HCT116 (cell line): Measurements from ENCODE around the gene PRSS2. TPM values are rescaled to one million over a fixed set of nuclear protein-coding genes. Genes with fewer than 3 reads are reported as not detected.

Source experiments
- ATAC-seq: fragments of 200-7000 bp; cut with Tn5 transposase; 2 replicates; pipeline ENCODE4 v1.9.1; 2020; ENCODE audit warnings: mild to moderate bottlenecking, moderate library complexity
- BruUV-seq: library from RNA; stranded (reverse); fragments of 400-500 nt; replicated peaks from 2 replicates; lab custom pipeline; 2021; lab: Mats Ljungman, UMichigan
- CTCF ChIA-PET: fragments of 300-600 bp; sonication (Branson Sonifier 250); formaldehyde crosslinking; loops from one replicate; lab custom pipeline; 2021; ENCODE audit warnings: antibody characterized with exemption; lab: Charles Lee
- POLR2A ChIA-PET: fragments of 300-600, 350-600 bp; sonication (Branson Sonifier 250); formaldehyde crosslinking; loops from one replicate; lab custom pipeline; 2021; ENCODE audit warnings: antibody characterized with exemption; lab: Charles Lee
- RAD21 ChIA-PET, 2 experiments: fragments of 300-600 bp; sonication (Branson Sonifier 250); formaldehyde crosslinking; loops; one replicate each; lab custom pipeline; 2023; ENCODE audit warnings: low total read pairs in 2 of 2; ENCODE audit not compliant: uncharacterized antibody in 2 of 2, unreplicated experiment in 2 of 2, low non-redundant PET in 1 of 2; lab: Charles Lee
- DNase-seq: peaks from one replicate; pipeline ENCODE4 v3.0.0-alpha.2; 2010; ENCODE audit warnings: low read depth, low spot score
- H2AFZ ChIP-seq: fragments of 200-600 bp; shearing (Covaris generic), sonication (generic); 2 replicates; pipeline ENCODE4 v1.6.1; 2017; ENCODE audit warnings: low read depth, mixed run types, mixed read lengths, antibody characterized with exemption, low read length; ENCODE audit not compliant: poor library complexity, severe bottlenecking
- H3K27ac ChIP-seq: 2 replicates; pipeline ENCODE4 v1.5.1; 2012; ENCODE audit warnings: low read depth, low read length
- H3K27me3 ChIP-seq: fragments of 200-600 bp; sonication (generic); 2 replicates; pipeline ENCODE4 v1.6.1; 2016; ENCODE audit warnings: mixed run types, low read length, mixed read lengths; ENCODE audit not compliant: insufficient read depth
- H3K36me3 ChIP-seq, 2 experiments: fragments of 200-500 bp in 1 of 2; fragments of 200-600 bp in 1 of 2; sonication (Bioruptor generic) in 1 of 2; sonication (generic) in 1 of 2; 2 replicates each; pipeline versions ENCODE4 v1.5.1 to v1.6.1; 2014 to 2016; ENCODE audit warnings: low read length in 2 of 2, inconsistent platforms in 1 of 2, mixed read lengths in 1 of 2, mixed run types in 1 of 2; ENCODE audit not compliant: insufficient read depth in 2 of 2, control insufficient read depth in 1 of 2
- H3K4me1 ChIP-seq, 2 experiments: fragments of 200-600 bp in 1 of 2; sonication (generic) in 1 of 2; 2 replicates each; pipeline versions ENCODE4 v1.5.1 to v1.6.1; 2012 to 2017; ENCODE audit warnings: low read length in 2 of 2, inconsistent platforms in 1 of 2, mild to moderate bottlenecking in 1 of 2, mixed read lengths in 1 of 2, mixed run types in 1 of 2, moderate library complexity in 1 of 2; ENCODE audit not compliant: insufficient read depth in 2 of 2, control insufficient read depth in 1 of 2
- H3K4me2 ChIP-seq: fragments of 200-600 bp; sonication (generic); 2 replicates; pipeline ENCODE4 v1.6.1; 2017; ENCODE audit warnings: mixed run types, low read length, mixed read lengths
- H3K4me3 ChIP-seq, 2 experiments: fragments of 200-600 bp in 1 of 2; sonication (generic) in 1 of 2; replicated peaks in 1 of 2; 2 replicates each; pipeline ENCODE4 v1.5.1; 2011 to 2016; ENCODE audit warnings: low read length in 2 of 2, control low read depth in 1 of 2, low read depth in 1 of 2, mild to moderate bottlenecking in 1 of 2, mixed read lengths in 1 of 2, mixed run types in 1 of 2
- H3K79me2 ChIP-seq: fragments of 200-600 bp; sonication (generic); 2 replicates; pipeline ENCODE4 v1.6.1; 2017; ENCODE audit warnings: mild to moderate bottlenecking, mixed run types, low read length, moderate library complexity, mixed read lengths; ENCODE audit not compliant: insufficient read depth
- H3K9ac ChIP-seq: fragments of 200-600 bp; sonication (generic); 2 replicates; pipeline ENCODE4 v1.6.1; 2016; ENCODE audit warnings: low read length, mixed read lengths
- H3K9me2 ChIP-seq: fragments of 200-600 bp; sonication (generic), shearing (Covaris generic); 2 replicates; pipeline ENCODE4 v1.6.1; 2017; ENCODE audit warnings: mixed run types, mild to moderate bottlenecking, moderate library complexity; ENCODE audit not compliant: insufficient read depth
- H3K9me3 ChIP-seq, 2 experiments: fragments of 200-500 bp in 1 of 2; fragments of 200-600 bp in 1 of 2; sonication (Bioruptor generic) in 1 of 2; sonication (generic) in 1 of 2; 2 replicates each; pipeline ENCODE4 v1.6.1; 2014 to 2017; ENCODE audit warnings: low read length in 2 of 2, mixed read lengths in 2 of 2, inconsistent platforms in 1 of 2, low read depth in 1 of 2, mild to moderate bottlenecking in 1 of 2, mixed run types in 1 of 2, moderate library complexity in 1 of 2; ENCODE audit not compliant: control insufficient read depth in 1 of 2, insufficient read depth in 1 of 2
- H4K20me1 ChIP-seq: fragments of 200-600 bp; sonication (generic), shearing (Covaris generic); 2 replicates; pipeline ENCODE4 v1.6.1; 2017; ENCODE audit warnings: mixed run types, mild to moderate bottlenecking, moderate library complexity; ENCODE audit not compliant: insufficient read depth
- CEBPB ChIP-seq: IDR thresholded peaks from 2 replicates; pipeline ENCODE4 v1.6.1; 2012; ENCODE audit warnings: low read depth
- CTCF ChIP-seq, 3 experiments: fragments of 200-600 bp in 1 of 3; sonication (generic) in 1 of 3; IDR thresholded peaks in 2 of 3; conservative IDR thresholded peaks in 1 of 3; 2 replicates each; pipeline ENCODE4 v1.5.1; 2012 to 2017; ENCODE audit warnings: low read depth in 2 of 3, low read length in 2 of 3, antibody characterized with exemption in 1 of 3, borderline replicate concordance in 1 of 3, control low read depth in 1 of 3, mild to moderate bottlenecking in 1 of 3, mixed read lengths in 1 of 3, mixed run types in 1 of 3, moderate library complexity in 1 of 3; ENCODE audit not compliant: insufficient read depth in 1 of 3
- EGR1 ChIP-seq: IDR thresholded peaks from 2 replicates; pipeline ENCODE4 v1.6.1; 2012; ENCODE audit warnings: low read depth
- ELF1 ChIP-seq: IDR thresholded peaks from 2 replicates; pipeline ENCODE4 v1.6.1; 2012; ENCODE audit warnings: low read depth, borderline replicate concordance
- EZH2 ChIP-seq: fragments of 200-600 bp; sonication (generic); IDR thresholded peaks from 2 replicates; pipeline ENCODE4 v1.6.1; 2017; ENCODE audit warnings: antibody characterized with exemption, mixed run types
- FOSL1 ChIP-seq: IDR thresholded peaks from 2 replicates; pipeline ENCODE4 v1.6.1; 2012; ENCODE audit warnings: low read depth
- JUND ChIP-seq: IDR thresholded peaks from 2 replicates; pipeline ENCODE4 v1.6.1; 2012
- POLR2A ChIP-seq: IDR thresholded peaks from 2 replicates; pipeline ENCODE4 v1.7.0; 2011; ENCODE audit warnings: borderline replicate concordance; ENCODE audit not compliant: insufficient read depth, insufficient read length; ENCODE audit errors: extremely low read depth
- POLR2AphosphoS5 ChIP-seq: IDR thresholded peaks from 2 replicates; pipeline ENCODE4 v1.6.1; 2011; ENCODE audit warnings: mild to moderate bottlenecking, low read depth, low read length, moderate library complexity
- SP1 ChIP-seq: IDR thresholded peaks from 2 replicates; pipeline ENCODE4 v1.6.1; 2012; ENCODE audit warnings: low read depth
- SRF ChIP-seq: IDR thresholded peaks from 2 replicates; pipeline ENCODE4 v1.6.1; 2012; ENCODE audit warnings: low read depth
- TCF7L2 ChIP-seq: IDR thresholded peaks from 2 replicates; pipeline ENCODE4 v1.7.0; 2011; ENCODE audit warnings: borderline replicate concordance, inconsistent platforms; ENCODE audit not compliant: insufficient read depth, insufficient read length; ENCODE audit errors: extremely low read depth
- YY1 ChIP-seq: IDR thresholded peaks from 2 replicates; pipeline ENCODE4 v1.6.1; 2011; ENCODE audit warnings: low read length, low read depth, moderate library complexity, mild to moderate bottlenecking; ENCODE audit not compliant: insufficient replicate concordance; ENCODE audit errors: extremely low read depth
- ZFX ChIP-seq: fragments of 450-650 bp; IDR thresholded peaks from 2 replicates; pipeline ENCODE4 v1.6.1; 2017
- ZNF274 ChIP-seq: fragments of 200-500 bp; sonication (Bioruptor generic); IDR thresholded peaks from 2 replicates; pipeline ENCODE4 v1.6.1; 2014; ENCODE audit warnings: mild to moderate bottlenecking, low read depth, low read length, inconsistent platforms
- intact Hi-C: fragments of 100-400 bp; cut with micrococcal nuclease; formaldehyde crosslinking; loops from 2 replicates; pipeline ENCODE4 v1.10.0; 2022
- total RNA-seq: library from RNA; stranded (reverse); gene quantifications from one replicate; pipeline ENCODE4 v1.2.1, GENCODE V29; 2021; ENCODE audit not compliant: unreplicated experiment
- TF ChIP-seq, protein P1 (sequence below): IDR thresholded peaks from 2 replicates; pipeline ENCODE4 v1.6.1; 2012

The PRSS2 gene
- total RNA-seq, 1 experiment from 2014 or later: 36.8 TPM

DNA sequence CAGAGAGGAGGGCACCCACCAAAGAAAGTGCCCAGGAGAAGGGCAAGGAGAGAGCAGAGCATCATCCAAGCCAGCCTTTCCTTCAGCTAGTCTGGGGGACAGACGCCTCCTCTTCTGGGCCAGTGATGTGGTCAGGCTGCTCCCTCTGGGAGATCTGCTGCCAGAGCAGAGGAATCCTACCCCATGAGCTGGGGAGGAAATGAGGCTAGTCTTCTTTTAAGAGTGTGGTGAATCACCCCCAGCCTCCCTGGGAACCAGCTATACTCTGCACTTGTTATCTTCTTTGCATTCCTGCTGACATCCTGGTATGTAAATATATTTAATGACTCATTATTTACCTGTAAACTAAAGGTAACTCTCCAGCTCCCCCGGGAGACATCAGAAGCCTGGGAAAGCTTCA lies 42.5 kb downstream of the PRSS2 start:
- no peak for DNase-seq
- no peaks in the 10 kb centered on the region for H3K9me3 ChIP-seq
- H3K27me3 ChIP-seq: peaks cover 27% of the 10 kb centered on the region; the same call in 1 of the 2 replicates
- ChIA-PET POLR2A (no interaction called here), CTCF (interaction anchor here (0.6 to 5.5 kb wide), 8 partner anchors 7 to 402 kb away, joined by 3 to 62 read pairs (median 4); no protein-coding TSS in a partner anchor)
- no peak overlapping the region for H3K9ac ChIP-seq
- 0 out of 2 replicates have a peak overlapping the region, but pooled peaks have one; percentile 10 for H3K4me2 ChIP-seq
- H3K4me1 ChIP-seq: peaks cover 0 to 24% of the 10 kb centered on the region in 2 experiments; a peak in 3 of 4 replicates
- TF ChIP-seq CEBPB (no peak), TCF7L2 (no peak), JUND (no peak), POLR2A (no peak), EGR1 (no peak)
- TF ChIP-seq, all 23 proteins: peak for 0
- RAD21 ChIA-PET: interaction anchor here in 1 of 2 experiments (0.7 kb wide), 1 partner anchor 150 kb away, joined by 7 read pairs; no protein-coding TSS in a partner anchor
- no peaks in the 10 kb centered on the region for H3K9me2 ChIP-seq
- H2AFZ ChIP-seq: no peak overlapping the region
- H3K4me3 ChIP-seq: no peak overlapping the region
- no peaks in the 10 kb centered on the region for H4K20me1 ChIP-seq
- H3K36me3 ChIP-seq: no peaks in the 10 kb centered on the region
- no TSS peak for BruUV-seq
- intact Hi-C loops: loop anchor here (2.0 to 10.0 kb wide), 2 partner anchors 20 to 278 kb away; no protein-coding TSS in a partner anchor
- peak; percentile 58 for ATAC-seq
- H3K27ac ChIP-seq: no peak overlapping the region
- no peaks in the 10 kb centered on the region for H3K79me2 ChIP-seq

DNA sequence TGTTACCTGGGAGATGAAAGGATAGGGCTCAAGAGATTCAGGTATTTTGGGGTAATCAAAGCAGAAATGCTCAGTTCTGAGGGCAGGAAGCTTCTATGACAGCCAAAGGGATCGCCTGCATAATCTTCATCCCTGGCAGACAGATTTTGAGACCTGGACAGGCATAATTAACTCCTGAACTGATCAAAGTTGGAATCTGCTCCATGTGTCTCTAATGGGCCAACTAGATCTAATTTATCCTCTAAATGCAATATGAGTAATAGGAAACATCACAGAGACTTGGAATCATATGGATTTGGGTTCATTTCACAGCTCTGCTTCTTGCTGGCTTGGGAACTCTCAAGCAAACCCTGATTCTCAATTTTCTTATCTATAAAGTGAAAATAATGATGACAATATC lies 42.9 kb downstream of the PRSS2 start:
- ATAC-seq (no peak), DNase-seq (no peak)
- RAD21 ChIA-PET: interaction anchor here in 1 of 2 experiments (0.7 kb wide), 1 partner anchor 150 kb away, joined by 7 read pairs; no protein-coding TSS in a partner anchor
- no peaks in the 10 kb centered on the region for H3K9me2 ChIP-seq
- H3K27me3 ChIP-seq: peaks cover 32% of the 10 kb centered on the region; the same call in 1 of the 2 replicates
- TF ChIP-seq EGR1: no peak
- no peak for TF ChIP-seq CEBPB
- TF ChIP-seq YY1: no peak
- TF ChIP-seq CTCF (IDR thresholded peaks at IDR 0.05 in 2 of 3, conservative IDR thresholded peaks at IDR 0.05 in 1 of 3; ENCODE audit: borderline replicate concordance in 1 of 3, insufficient read depth in 1 of 3, low read depth in 2 of 3, low read length in 2 of 3): no peak
- TF ChIP-seq ELF1: no peak
- no peak for TF ChIP-seq EZH2
- no peak for TF ChIP-seq ZNF274
- TF ChIP-seq SP1: no peak
- TF ChIP-seq POLR2AphosphoS5: no peak
- TF ChIP-seq SRF: no peak
- TF ChIP-seq, protein P1, sequence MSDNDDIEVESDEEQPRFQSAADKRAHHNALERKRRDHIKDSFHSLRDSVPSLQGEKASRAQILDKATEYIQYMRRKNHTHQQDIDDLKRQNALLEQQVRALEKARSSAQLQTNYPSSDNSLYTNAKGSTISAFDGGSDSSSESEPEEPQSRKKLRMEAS: no peak
- TF ChIP-seq FOSL1: no peak
- TF ChIP-seq ZFX: no peak
- TF ChIP-seq, all 23 proteins: peak for 0
- H3K9ac ChIP-seq: no peak overlapping the region
- H3K27ac ChIP-seq: no peak overlapping the region
- no TSS peak for BruUV-seq
- no peaks in the 10 kb centered on the region for H3K9me3 ChIP-seq
- no peaks in the 10 kb centered on the region for H3K79me2 ChIP-seq
- POLR2A ChIA-PET: no interaction called here
- 0 out of 2 replicates have a peak overlapping the region, but pooled peaks have one; percentile 10 for H3K4me2 ChIP-seq
- H4K20me1 ChIP-seq: no peaks in the 10 kb centered on the region
- no peak overlapping the region for H2AFZ ChIP-seq
- H3K4me3 ChIP-seq: no peak overlapping the region
- CTCF ChIA-PET: interaction anchor here (0.7 to 5.5 kb wide), 7 partner anchors 7 to 402 kb away, joined by 3 to 62 read pairs (median 4); no protein-coding TSS in a partner anchor
- H3K36me3 ChIP-seq: no peaks in the 10 kb centered on the region
- H3K4me1 ChIP-seq: peaks cover 0 to 20% of the 10 kb centered on the region in 2 experiments; a peak in 3 of 4 replicates
- intact Hi-C loops: loop anchor here (2.0 to 10.0 kb wide), 2 partner anchors 19 to 279 kb away; no protein-coding TSS in a partner anchor
